Measurements from ENCODE around the gene MEGF11. TPM values are rescaled to one million over a fixed set of nuclear protein-coding genes. Genes with fewer than 3 reads are reported as not detected.

Gene MEGF11
- total RNA-seq, 1 experiment from 2014 or later: 1.2 TPM

- DNase-seq: no peak
- Histone ChIP-seq H4K8ac (replicated peaks; ENCODE audit: insufficient read length, low read depth, low read length) (no peak overlapping the region), H2BK120ac (ENCODE audit: low read depth, low read length, poor library complexity, severe bottlenecking) (no peak overlapping the region), H3K23me2 (ENCODE audit: insufficient read length, low read depth, low read length, poor library complexity, severe bottlenecking) (no peaks in the 10 kb centered on the region), H4K91ac (ENCODE audit: insufficient read length, low read depth, low read length) (no peak overlapping the region), H3K56ac (ENCODE audit: insufficient read length, low read depth, low read length) (no peak overlapping the region), H3K4me2 (ENCODE audit: insufficient read depth, insufficient read length, low read length) (no peak overlapping the region), H3K4me1 (ENCODE audit: insufficient read depth, low read length) (no peaks in the 10 kb centered on the region), H2BK5ac (ENCODE audit: insufficient read length, low read length) (no peak overlapping the region), H2AFZ (ENCODE audit: low read length) (no peak overlapping the region), H2AK5ac (ENCODE audit: insufficient read length, low read length) (no peak overlapping the region), H2BK15ac (ENCODE audit: low read depth, low read length) (no peak overlapping the region), H3K79me1 (ENCODE audit: insufficient read depth, low read depth, low read length, poor library complexity, severe bottlenecking) (no peaks in the 10 kb centered on the region), H3K23ac (ENCODE audit: insufficient read length, low read depth, low read length) (no peak overlapping the region), H2BK20ac (ENCODE audit: low read depth, low read length, poor library complexity, severe bottlenecking) (no peak overlapping the region), H3T11ph (ENCODE audit: low read length) (no peak overlapping the region), H3K27me3 (ENCODE audit: insufficient read depth, low read length) (no peaks in the 10 kb centered on the region), H3K18ac (ENCODE audit: insufficient read length, low read depth, low read length) (no peak overlapping the region), H3K9me3 (ENCODE audit: control insufficient read depth, low read depth, low read length) (no peaks in the 10 kb centered on the region), H3K27ac (ENCODE audit: insufficient read length, low read depth, low read length) (no peak overlapping the region), H3K79me2 (ENCODE audit: insufficient read depth, low read length) (no peaks in the 10 kb centered on the region), H3K4ac (ENCODE audit: low read depth, low read length) (no peak overlapping the region), H4K5ac (ENCODE audit: insufficient read length, low read depth, low read length) (no peak overlapping the region), H3K14ac (ENCODE audit: insufficient read depth, low read length) (no peak overlapping the region), H3K9ac (ENCODE audit: extremely low read depth, insufficient read length, low read length) (no peak overlapping the region), H4K20me1 (ENCODE audit: control insufficient read depth, insufficient read depth, insufficient read length) (no peaks in the 10 kb centered on the region), H2BK12ac (ENCODE audit: insufficient read length, low read depth, low read length) (no peak overlapping the region)
- Mint-ChIP-seq H3K36me3 (ENCODE audit: insufficient read depth in 1 of 3, low read depth in 3 of 3) (no peaks in the 10 kb centered on the region), H3K27ac (no peak overlapping the region; a peak in 1 of 7 replicates), H3K27me3 (ENCODE audit: low read depth) (peaks cover 1% of the 10 kb centered on the region), H3K4me1 (peaks cover 0 to 12% of the 10 kb centered on the region in 2 experiments; a peak in 2 of 4 replicates), H3K4me3 (no peak overlapping the region), H3K9me3 (no peaks in the 10 kb centered on the region)
- TF ChIP-seq CTCF (conservative IDR thresholded peaks at IDR 0.05): no peak
- WGBS (ENCODE audit: extremely low coverage, insufficient read length, low lambda C conversion rate): no CpG with 5 or more reads among the region's 3 CpGs
These were observed 316.5 kb downstream of the MEGF11 start for GRCh38 chr15:65937054-65937453.
